A673 (cell line): ENCODE results near the gene DDC. TPM values are rescaled to one million over a fixed set of nuclear protein-coding genes. Genes with fewer than 3 reads are reported as not detected.
A peak's percentile ranks its signal among the peaks of the same experiment; 100 is the strongest.

Experiments
- BruUV-seq: library from RNA; stranded (reverse); fragments of 400-500 nt; replicated peaks from 2 replicates; lab custom pipeline; 2021; lab: Mats Ljungman, UMichigan
- CTCF ChIA-PET: fragments of 300-600 bp; sonication (Branson Sonifier 250); formaldehyde crosslinking; loops from one replicate; lab custom pipeline; 2022; ENCODE audit warnings: antibody characterized with exemption; lab: Charles Lee
- POLR2A ChIA-PET: fragments of 300-600 bp; sonication (Branson Sonifier 250); formaldehyde crosslinking; loops from one replicate; lab custom pipeline; 2022; ENCODE audit warnings: antibody characterized with exemption; ENCODE audit not compliant: low non-redundant PET; lab: Charles Lee
- DNase-seq: peaks from one replicate; pipeline ENCODE4 v3.0.0-alpha.2; 2015; ENCODE audit warnings: low spot score
- H3K27ac ChIP-seq: fragments of 200-600 bp; sonication (generic); 2 replicates; pipeline ENCODE4 v1.5.1; 2016; ENCODE audit warnings: mixed run types, low read depth, mild to moderate bottlenecking, mixed read lengths, antibody characterized with exemption, low read length; ENCODE audit not compliant: poor library complexity, severe bottlenecking
- H3K27me3 ChIP-seq: fragments of 200-600 bp; sonication (generic); replicated peaks from 2 replicates; pipeline ENCODE4 v1.6.1; 2017; ENCODE audit warnings: mixed run types, low read depth, mild to moderate bottlenecking, mixed read lengths, antibody characterized with exemption, low read length; ENCODE audit not compliant: insufficient read depth, poor library complexity
- H3K36me3 ChIP-seq: fragments of 200-600 bp; sonication (generic); 2 replicates; pipeline ENCODE4 v1.6.1; 2016; ENCODE audit warnings: mixed run types, mild to moderate bottlenecking, mixed read lengths, antibody characterized with exemption, low read length; ENCODE audit not compliant: insufficient read depth, poor library complexity, severe bottlenecking
- H3K4me1 ChIP-seq: fragments of 200-600 bp; sonication (generic); 2 replicates; pipeline ENCODE4 v1.6.1; 2017; ENCODE audit warnings: mixed run types, mild to moderate bottlenecking, mixed read lengths, antibody characterized with exemption, low read length; ENCODE audit not compliant: insufficient read depth, poor library complexity, severe bottlenecking
- H3K4me3 ChIP-seq: fragments of 200-600 bp; sonication (generic); 2 replicates; pipeline ENCODE4 v1.5.1; 2016; ENCODE audit warnings: low read depth, mixed run types, mild to moderate bottlenecking, mixed read lengths, low read length; ENCODE audit not compliant: poor library complexity, severe bottlenecking
- H3K9me3 ChIP-seq: fragments of 200-600 bp; sonication (generic); 2 replicates; pipeline ENCODE4 v1.6.1; 2016; ENCODE audit warnings: mixed run types, low read depth, mild to moderate bottlenecking, mixed read lengths, antibody characterized with exemption, low read length; ENCODE audit not compliant: poor library complexity, severe bottlenecking
- CTCF ChIP-seq: fragments of 300-800, 200-600 bp; sonication (generic); conservative IDR thresholded peaks from 2 replicates; pipeline ENCODE4 v1.5.1; 2017; ENCODE audit warnings: low read depth, mild to moderate bottlenecking, antibody characterized with exemption, low read length, moderate library complexity, mixed read lengths
- EZH2 ChIP-seq: fragments of 200-600 bp; sonication (generic); IDR thresholded peaks from 2 replicates; pipeline ENCODE4 v1.6.1; 2017; ENCODE audit warnings: borderline replicate concordance, low read depth, mild to moderate bottlenecking, mixed read lengths, antibody characterized with exemption, low read length; ENCODE audit not compliant: poor library complexity, severe bottlenecking
- intact Hi-C: fragments of 100-400 bp; cut with micrococcal nuclease; formaldehyde crosslinking; loops from one replicate; pipeline ENCODE4 v1.10.0; 2022; ENCODE audit not compliant: unreplicated experiment
- total RNA-seq: library from RNA; stranded (reverse); gene quantifications from 2 replicates; pipeline ENCODE4 v1.2.3, GENCODE V29; 2021

The DDC gene
- total RNA-seq, 1 experiment from 2014 or later = not detected

- H3K27me3 ChIP-seq = no peaks in the 10 kb centered on the region
Observed at GRCh38 chr7:50448823-50449222, 116.4 kb downstream of the DDC start.

DNA sequence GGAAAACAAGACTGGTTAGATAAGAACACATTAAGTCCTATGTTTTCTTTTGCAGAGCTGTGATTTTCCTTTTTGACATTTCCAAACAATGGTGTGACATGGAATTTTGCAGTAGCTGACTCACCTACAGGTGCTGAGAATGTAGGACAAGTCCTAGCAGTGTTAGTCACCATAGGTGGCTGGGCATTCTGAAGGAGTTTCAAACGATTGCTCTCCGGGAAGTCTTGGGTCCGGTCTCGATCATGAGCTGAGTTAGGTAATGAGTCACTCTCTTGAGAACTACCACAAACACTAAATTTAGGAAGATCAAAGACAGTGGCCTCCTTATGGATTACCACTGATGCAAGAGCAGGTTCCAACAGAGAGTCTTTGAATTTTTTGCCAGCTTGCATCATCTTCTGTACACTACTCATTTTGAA is 118.7 kb downstream of the DDC start:
- no peak overlapping the region for H3K4me3 ChIP-seq
- no TSS peak for BruUV-seq
- DNase-seq = no peak
- TF ChIP-seq EZH2 (no peak), CTCF (no peak)
- H3K27me3 ChIP-seq = no peaks in the 10 kb centered on the region
- no peaks in the 10 kb centered on the region for H3K9me3 ChIP-seq
- ChIA-PET POLR2A (no interaction called here), CTCF (no interaction called here)
- no peak overlapping the region for H3K27ac ChIP-seq
- peaks cover 33% of the 10 kb centered on the region for H3K36me3 ChIP-seq
- intact Hi-C loops = no loop called here
- peaks cover 12% of the 10 kb centered on the region for H3K4me1 ChIP-seq

More at GRCh38 chr7:50448823-50449222, 116.4 kb downstream of the DDC start:
- ChIA-PET POLR2A (no interaction called here), CTCF (no interaction called here)
- no peak overlapping the region for H3K4me3 ChIP-seq
- H3K9me3 ChIP-seq = no peaks in the 10 kb centered on the region
- TSS peak; percentile 21 for BruUV-seq
- peaks cover 33% of the 10 kb centered on the region for H3K36me3 ChIP-seq
- intact Hi-C loops = no loop called here
- peaks cover 12% of the 10 kb centered on the region for H3K4me1 ChIP-seq
- no peak overlapping the region for H3K27ac ChIP-seq
- TF ChIP-seq EZH2 = no peak
- no peak for TF ChIP-seq CTCF
- no peak for DNase-seq

GRCh38 chr7:50436133-50436806 is 128.9 kb downstream of the DDC start:
- no TSS peak for BruUV-seq
- no peaks in the 10 kb centered on the region for H3K27me3 ChIP-seq
- H3K36me3 ChIP-seq = peaks cover 4% of the 10 kb centered on the region
- ChIA-PET CTCF (no interaction called here), POLR2A (no interaction called here)
- DNase-seq = no peak
- H3K4me3 ChIP-seq = no peak overlapping the region
- no peak overlapping the region for H3K27ac ChIP-seq
- no peaks in the 10 kb centered on the region for H3K9me3 ChIP-seq
- TF ChIP-seq EZH2 = no peak
- no peak for TF ChIP-seq CTCF
- H3K4me1 ChIP-seq = no peaks in the 10 kb centered on the region
- intact Hi-C loops = no loop called here
